Measurements from ENCODE around the gene DOK7. TPM values are rescaled to one million over a fixed set of nuclear protein-coding genes. Genes with fewer than 3 reads are reported as not detected.

The DOK7 gene
- total RNA-seq, 1 experiment from 2014 or later: 5.3 TPM

DNA sequence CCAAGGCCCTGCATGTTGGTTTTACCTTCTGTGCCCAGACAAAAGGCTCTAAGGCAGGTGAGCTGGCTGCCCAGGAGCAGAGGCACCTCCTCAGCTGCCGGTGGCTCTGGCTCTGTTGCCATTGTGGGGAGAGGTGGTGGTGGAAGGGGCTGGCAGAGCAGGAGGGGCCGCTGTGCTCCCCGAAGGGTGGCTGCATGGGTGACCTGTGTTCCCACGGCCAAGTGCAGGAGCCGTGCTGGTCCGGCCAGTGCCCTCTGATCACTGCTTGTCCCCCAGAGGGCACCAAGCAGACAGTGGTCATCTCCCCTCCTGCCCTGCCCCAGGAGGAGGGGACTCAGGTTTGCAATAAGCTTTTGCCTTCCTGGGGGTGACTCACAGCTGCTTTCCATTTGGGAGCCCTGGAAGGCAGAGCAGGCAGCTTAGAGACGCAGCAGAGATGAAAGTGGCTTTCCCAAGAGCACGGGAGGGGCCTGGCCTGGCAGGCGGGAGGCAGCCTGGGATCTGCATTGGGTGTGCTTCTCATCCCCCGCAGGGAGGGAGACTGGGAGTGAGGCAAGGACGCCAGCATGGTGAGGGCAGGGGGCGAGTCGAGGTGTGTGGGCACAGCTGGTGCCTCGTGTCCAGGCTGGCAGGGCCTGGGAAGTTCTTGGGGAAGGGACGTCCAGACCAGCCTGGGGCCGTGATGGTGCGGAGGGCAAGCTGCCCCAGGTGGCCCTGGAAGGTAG, 28.7 kb downstream of the DOK7 start:
- no peaks in the 10 kb centered on the region for H3K9me3 Mint-ChIP-seq (ENCODE audit: unreplicated experiment)
- TF ChIP-seq, protein P1, sequence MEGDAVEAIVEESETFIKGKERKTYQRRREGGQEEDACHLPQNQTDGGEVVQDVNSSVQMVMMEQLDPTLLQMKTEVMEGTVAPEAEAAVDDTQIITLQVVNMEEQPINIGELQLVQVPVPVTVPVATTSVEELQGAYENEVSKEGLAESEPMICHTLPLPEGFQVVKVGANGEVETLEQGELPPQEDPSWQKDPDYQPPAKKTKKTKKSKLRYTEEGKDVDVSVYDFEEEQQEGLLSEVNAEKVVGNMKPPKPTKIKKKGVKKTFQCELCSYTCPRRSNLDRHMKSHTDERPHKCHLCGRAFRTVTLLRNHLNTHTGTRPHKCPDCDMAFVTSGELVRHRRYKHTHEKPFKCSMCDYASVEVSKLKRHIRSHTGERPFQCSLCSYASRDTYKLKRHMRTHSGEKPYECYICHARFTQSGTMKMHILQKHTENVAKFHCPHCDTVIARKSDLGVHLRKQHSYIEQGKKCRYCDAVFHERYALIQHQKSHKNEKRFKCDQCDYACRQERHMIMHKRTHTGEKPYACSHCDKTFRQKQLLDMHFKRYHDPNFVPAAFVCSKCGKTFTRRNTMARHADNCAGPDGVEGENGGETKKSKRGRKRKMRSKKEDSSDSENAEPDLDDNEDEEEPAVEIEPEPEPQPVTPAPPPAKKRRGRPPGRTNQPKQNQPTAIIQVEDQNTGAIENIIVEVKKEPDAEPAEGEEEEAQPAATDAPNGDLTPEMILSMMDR (IDR thresholded peaks at IDR 0.05; ENCODE audit: unreplicated experiment): no peak
- intact Hi-C loops (cut with micrococcal nuclease): no loop called here
- no peaks in the 10 kb centered on the region for H3K4me1 Mint-ChIP-seq (ENCODE audit: insufficient read depth, unreplicated experiment)
- CTCF ChIA-PET: interaction anchor here (0.7 to 1.6 kb wide), 2 partner anchors 11 to 297 kb away, joined by 4 to 5 read pairs; no protein-coding TSS in a partner anchor
- DNase-seq (ENCODE audit: unreplicated experiment): peak; percentile 31
- peaks cover 5% of the 10 kb centered on the region for H3K36me3 Mint-ChIP-seq (ENCODE audit: insufficient read depth, unreplicated experiment)
- H3K27me3 Mint-ChIP-seq (ENCODE audit: insufficient read depth, unreplicated experiment): no peaks in the 10 kb centered on the region
- POLR2A ChIA-PET: interaction anchor here (1.3 kb wide), 1 partner anchor 30 kb away, joined by 3 read pairs; no protein-coding TSS in a partner anchor
- BruUV-seq (replicated peaks): no TSS peak
- H3K4me3 Mint-ChIP-seq (ENCODE audit: unreplicated experiment): no peak overlapping the region
- H3K27ac Mint-ChIP-seq (ENCODE audit: low read depth, unreplicated experiment): no peak overlapping the region

DNA sequence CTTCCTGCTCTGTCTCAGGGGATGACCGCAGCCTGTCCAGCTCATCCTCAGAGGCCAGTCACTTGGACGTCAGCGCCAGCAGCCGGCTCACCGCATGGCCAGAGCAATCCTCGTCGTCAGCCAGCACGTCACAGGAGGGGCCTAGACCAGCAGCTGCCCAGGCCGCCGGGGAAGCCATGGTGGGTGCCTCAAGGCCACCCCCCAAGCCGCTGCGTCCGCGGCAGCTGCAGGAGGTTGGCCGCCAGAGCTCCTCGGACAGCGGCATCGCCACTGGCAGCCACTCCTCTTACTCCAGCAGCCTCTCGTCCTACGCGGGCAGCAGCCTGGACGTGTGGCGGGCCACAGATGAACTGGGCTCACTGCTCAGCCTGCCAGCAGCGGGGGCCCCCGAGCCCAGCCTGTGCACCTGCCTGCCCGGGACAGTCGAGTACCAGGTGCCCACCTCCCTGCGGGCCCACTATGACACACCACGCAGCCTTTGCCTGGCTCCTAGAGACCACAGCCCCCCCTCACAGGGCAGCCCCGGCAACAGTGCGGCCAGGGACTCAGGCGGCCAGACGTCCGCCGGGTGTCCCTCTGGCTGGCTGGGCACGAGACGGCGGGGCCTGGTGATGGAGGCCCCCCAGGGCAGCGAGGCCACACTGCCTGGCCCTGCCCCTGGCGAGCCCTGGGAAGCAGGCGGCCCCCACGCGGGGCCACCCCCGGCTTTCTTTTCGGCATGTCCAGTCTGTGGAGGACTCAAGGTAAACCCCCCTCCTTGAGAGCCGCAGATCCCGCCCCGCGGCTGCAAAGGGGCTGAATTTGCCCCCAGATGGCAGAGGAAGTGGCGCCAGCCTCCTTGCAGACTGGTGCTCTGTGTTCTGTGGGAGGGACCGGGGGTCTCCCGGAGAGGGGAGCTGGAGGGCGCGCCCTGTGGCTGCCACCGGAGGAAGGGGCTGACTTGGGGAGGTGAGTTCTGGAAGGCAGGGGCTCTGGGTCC, 29.9 kb downstream of the DOK7 start:
- CTCF ChIA-PET: interaction anchor here (1.6 kb wide), 1 partner anchor 13 kb away, joined by 5 read pairs; no protein-coding TSS in a partner anchor
- H3K36me3 Mint-ChIP-seq (ENCODE audit: insufficient read depth, unreplicated experiment): peaks cover 5% of the 10 kb centered on the region
- no peak for DNase-seq (ENCODE audit: unreplicated experiment)
- POLR2A ChIA-PET: no interaction called here
- TF ChIP-seq, protein P1 (IDR thresholded peaks at IDR 0.05; ENCODE audit: unreplicated experiment): no peak
- H3K4me1 Mint-ChIP-seq (ENCODE audit: insufficient read depth, unreplicated experiment): no peaks in the 10 kb centered on the region
- no peaks in the 10 kb centered on the region for H3K9me3 Mint-ChIP-seq (ENCODE audit: unreplicated experiment)
- H3K27me3 Mint-ChIP-seq (ENCODE audit: insufficient read depth, unreplicated experiment): no peaks in the 10 kb centered on the region
- H3K27ac Mint-ChIP-seq (ENCODE audit: low read depth, unreplicated experiment): no peak overlapping the region
- no peak overlapping the region for H3K4me3 Mint-ChIP-seq (ENCODE audit: unreplicated experiment)
- intact Hi-C loops (cut with micrococcal nuclease): no loop called here
- no TSS peak for BruUV-seq (replicated peaks)

DNA sequence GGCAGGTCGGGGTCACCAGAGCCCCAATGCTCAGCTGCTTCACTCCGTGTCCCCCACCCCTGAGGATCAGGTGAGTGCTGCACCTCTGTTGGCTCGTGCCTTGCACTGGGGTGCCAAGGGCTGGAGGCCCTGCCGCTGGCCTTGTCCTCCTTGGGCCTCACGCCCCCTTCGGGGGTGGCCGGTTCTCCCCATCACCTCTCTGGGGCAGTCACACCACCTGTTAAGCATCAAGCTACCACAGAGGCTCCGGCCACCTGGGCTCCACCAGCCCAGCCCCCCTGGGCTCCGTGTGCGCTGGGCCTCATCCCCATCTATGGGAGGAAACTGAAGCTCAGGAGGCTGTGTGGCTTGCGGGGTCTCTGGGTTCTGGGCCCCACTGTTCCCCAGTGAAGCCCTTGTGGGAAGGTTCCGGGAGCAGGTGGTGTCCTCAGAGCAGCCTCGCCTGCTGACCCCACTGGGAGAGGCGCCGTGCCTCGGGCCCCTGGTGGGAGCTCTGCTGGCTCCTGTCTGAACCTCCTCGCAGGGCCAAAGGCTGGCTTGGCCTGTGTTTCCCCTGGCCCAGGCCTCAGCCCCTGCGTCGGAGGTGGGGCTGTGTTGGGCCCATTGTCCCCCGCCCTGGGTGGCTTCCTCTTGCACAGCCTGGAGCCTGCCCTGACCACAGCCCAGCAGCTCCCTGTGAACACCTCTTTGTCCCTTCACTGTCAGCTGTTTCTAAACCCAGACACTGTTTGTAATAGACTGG, 30.8 kb downstream of the DOK7 start:
- H3K36me3 Mint-ChIP-seq (ENCODE audit: insufficient read depth, unreplicated experiment): peaks cover 5% of the 10 kb centered on the region
- BruUV-seq (replicated peaks): no TSS peak
- H3K4me1 Mint-ChIP-seq (ENCODE audit: insufficient read depth, unreplicated experiment): no peaks in the 10 kb centered on the region
- H3K27ac Mint-ChIP-seq (ENCODE audit: low read depth, unreplicated experiment): no peak overlapping the region
- DNase-seq (ENCODE audit: unreplicated experiment): no peak
- no peak overlapping the region for H3K4me3 Mint-ChIP-seq (ENCODE audit: unreplicated experiment)
- H3K9me3 Mint-ChIP-seq (ENCODE audit: unreplicated experiment): no peaks in the 10 kb centered on the region
- intact Hi-C loops (cut with micrococcal nuclease): no loop called here
- CTCF ChIA-PET: interaction anchor here (0.5 kb wide), 1 partner anchor 13 kb away, joined by 4 read pairs; no protein-coding TSS in a partner anchor
- TF ChIP-seq, protein P1 (IDR thresholded peaks at IDR 0.05; ENCODE audit: unreplicated experiment): no peak
- POLR2A ChIA-PET: no interaction called here
- no peaks in the 10 kb centered on the region for H3K27me3 Mint-ChIP-seq (ENCODE audit: insufficient read depth, unreplicated experiment)

All from MCF 10A (cell line).